HG03095 (cell line): ENCODE data around the gene TNRC6A.
"Not testable (repeated sequence)": the region's sequence is repeated elsewhere in the genome, so short reads cannot be mapped to it uniquely, and the experiment has no call there.

ENCODE experiments used
- ATAC-seq: cut with Tn5 transposase; IDR thresholded peaks from one replicate; pipeline ENCODE4 v1.9.1; 2021; ENCODE audit warnings: moderate library complexity; ENCODE audit not compliant: unreplicated experiment

TNRC6A gene

DNA sequence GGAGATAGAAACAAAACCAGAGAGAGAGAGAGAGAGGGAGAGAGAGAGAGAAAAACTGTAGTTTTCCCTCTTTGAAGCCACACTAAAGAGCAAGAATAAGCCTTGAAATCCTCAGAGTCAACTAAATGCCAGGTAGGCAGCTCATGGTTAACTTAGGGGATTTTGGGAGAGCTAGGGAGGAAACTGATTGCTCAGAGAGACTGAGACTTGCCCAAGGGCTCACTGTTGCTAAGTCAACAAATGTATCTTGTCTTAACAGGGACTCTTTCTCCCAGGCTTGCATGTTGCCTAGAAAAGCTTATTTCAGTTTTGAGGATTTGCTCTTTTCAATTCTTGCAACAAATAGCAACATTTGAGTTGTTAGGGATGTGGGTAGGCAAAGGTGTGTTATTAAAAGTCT lies 111.8 kb downstream of the TNRC6A start:
- no peak for ATAC-seq

DNA sequence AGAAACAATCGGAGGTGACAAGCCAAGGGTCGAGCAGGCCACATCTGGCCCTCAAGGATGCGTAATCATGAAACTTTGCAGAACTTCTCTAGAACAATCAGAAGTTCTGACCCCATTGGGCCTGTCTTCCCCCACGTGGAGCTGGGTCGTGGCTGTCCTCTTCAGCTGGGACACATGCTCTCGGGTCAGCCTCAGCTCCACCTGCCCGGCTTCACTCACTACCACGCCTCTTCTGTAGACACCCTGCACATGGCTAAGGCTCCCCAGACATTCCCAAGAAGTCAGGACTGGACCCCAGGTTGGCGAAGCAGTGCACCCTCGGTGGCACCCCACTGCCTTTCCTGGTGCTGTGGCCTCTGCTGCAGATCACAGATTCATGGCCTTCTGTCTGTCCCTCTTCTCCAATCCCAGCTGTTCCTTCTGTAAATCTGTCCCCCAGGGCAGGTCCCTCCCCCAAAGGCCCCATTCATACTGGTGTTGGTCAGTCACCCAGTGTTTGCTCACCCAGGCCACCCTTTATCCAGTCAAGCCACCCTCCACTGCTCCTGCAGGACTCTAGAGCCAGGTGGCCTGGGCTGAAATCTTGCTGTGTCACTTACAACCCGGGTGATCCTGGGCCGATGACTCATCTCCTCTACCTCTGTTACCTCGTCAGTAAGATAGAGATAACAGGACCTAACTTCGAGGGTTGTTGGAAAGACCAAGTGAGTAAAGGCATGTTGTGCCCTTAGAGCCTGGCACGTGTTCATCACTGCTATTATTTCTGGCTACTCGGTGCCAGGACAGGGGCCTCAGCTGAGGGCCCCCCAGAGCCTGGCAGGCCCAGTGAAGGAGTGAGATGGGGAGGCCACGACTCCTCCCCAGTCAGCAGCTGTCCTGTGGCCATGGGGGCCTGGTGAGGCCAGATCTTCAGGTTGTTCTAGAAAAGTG lies 114.9 kb downstream of the TNRC6A start:
- no peak for ATAC-seq

GRCh38 chr16:24845031-24845365 lies 115.5 kb downstream of the TNRC6A start:
- not testable (repeated sequence) for ATAC-seq

- no peak for ATAC-seq
These were observed 116.5 kb downstream of the TNRC6A start, which contains the start of gene SLC5A11 for GRCh38 chr16:24845726-24846547. Gene SLC5A11, plus strand, starts transcription at chr16:24845963. Its CDS starts 12,681 bp downstream, at chr16:24858644.

- no peak for ATAC-seq
These were observed 117.3 kb downstream of the TNRC6A start for GRCh38 chr16:24846548-24847357.

DNA sequence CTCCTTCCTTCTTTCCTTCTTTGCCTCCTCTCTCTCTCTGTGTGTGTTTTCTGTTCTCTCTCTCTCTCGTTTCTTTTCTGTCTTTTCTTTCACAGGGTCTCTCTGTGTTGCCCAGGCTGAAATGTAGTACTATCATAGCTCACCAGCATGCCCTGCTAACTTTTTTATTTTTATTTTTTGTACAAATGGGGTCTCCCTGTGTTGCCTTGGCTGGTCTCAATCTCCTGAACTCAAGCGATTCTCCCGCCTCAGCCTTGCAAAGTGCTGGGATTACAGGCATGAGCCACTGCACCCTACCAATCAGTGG lies 117.9 kb downstream of the TNRC6A start:
- no peak for ATAC-seq

DNA sequence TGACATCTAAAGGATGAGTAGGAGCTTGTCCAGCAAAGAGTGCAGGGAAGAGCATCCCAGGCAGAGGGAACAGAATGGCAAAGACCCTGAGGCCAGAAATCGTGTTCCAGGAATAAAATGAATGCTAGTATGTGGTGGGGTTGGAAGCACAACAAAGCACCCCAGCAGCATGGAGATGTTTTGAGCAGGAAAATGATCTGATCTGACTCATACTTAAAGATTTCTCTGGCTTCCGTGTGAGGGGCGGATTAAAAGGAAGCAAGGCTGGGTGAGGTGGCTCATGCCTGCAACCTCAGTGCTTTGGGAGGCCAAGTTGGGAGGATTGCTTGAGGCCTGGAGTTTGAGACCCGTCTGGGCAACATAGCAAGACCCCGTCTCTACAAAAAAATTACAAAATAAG lies 118.6 kb downstream of the TNRC6A start:
- no peak for ATAC-seq

- ATAC-seq, result no peak
These were observed 120.2 kb downstream of the TNRC6A start for GRCh38 chr16:24849641-24850040.

DNA sequence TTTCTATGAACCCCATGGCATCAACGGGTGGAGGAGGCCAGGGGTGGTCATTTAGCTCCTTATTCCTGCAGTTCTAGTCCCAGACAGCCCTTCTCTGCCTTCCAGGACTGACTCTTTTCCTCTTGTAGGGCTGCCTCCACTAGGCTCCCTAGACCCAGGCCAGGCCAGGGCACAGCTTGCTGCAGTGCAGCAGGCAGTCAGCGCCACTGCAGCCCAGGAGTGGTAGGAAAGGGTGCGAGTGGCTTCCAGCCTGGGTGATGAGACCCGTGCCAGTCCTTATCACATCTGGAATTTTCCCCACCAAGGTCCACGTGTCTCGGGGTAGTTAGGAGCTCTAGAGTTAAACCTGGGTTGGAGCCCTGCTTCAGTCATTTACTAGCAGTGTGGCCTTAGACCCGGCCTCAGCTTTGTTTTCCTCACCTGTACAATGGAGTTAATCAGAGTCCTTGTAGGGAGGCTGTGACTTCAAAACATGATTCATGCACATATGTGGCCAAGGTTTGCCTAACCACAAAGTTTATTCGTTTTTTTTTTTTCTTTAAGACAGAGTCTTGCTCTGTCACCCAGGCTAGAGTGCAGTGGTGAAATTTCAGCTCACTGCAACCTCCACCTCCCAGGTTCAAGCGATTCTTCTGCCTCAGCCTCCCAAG lies 121.0 kb downstream of the TNRC6A start:
- no peak for ATAC-seq

GRCh38 chr16:24851700-24852099 lies 122.2 kb downstream of the TNRC6A start:
- ATAC-seq, result no peak

- ATAC-seq, result no peak
These were observed 122.8 kb downstream of the TNRC6A start for GRCh38 chr16:24852281-24852721.

GRCh38 chr16:24853169-24853824 lies 123.8 kb downstream of the TNRC6A start:
- ATAC-seq, result no peak

- ATAC-seq, result no peak
These were observed 124.4 kb downstream of the TNRC6A start for GRCh38 chr16:24853830-24854229.

DNA sequence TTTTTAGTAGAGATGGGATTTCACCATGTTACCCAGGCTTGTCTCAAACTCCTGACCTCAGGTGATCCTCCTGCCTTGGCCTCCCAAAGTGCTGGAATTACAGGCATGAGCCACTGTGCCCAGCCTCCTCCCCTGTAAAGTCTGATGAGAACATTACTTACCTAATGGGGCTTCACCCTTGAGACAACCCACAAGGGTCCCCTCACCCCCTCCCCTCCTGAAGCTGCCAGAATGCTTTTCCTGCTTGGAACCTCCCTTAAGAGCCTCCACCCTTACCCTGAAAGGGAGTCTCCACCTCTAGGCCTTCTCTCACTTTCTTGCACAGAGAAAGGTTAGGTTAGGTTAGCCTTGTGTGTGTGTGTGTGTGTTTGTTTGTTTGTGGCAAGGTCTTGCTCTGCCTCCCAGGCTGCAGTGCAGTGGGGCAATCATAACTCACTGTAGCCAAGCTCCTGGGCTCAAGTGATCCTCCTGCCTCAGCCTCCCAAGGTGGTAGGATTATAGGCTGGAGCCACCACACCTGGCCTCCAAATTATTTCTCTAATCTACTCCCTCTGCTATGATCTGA lies 125.2 kb downstream of the TNRC6A start:
- ATAC-seq, result no peak

- ATAC-seq, result no peak
These were observed 126.2 kb downstream of the TNRC6A start for GRCh38 chr16:24855678-24856077.

DNA sequence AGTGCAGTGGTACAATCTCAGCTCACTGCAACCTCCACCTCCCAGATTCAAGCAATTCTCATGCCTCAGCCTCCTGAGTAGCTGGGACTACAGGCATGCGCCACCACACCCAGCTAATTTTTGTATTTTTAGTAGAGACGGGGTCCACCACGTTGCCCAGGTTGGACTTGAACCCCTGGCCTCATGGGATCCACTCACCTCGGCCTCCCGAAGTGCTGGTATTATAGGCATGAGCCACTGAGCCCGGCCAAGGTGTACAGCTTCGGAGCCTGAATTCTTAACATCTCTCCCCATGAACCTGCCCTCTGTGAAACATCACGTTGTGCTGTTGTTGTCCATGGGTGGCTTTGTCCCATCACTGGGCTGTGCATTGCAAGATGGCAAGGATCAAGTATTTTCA lies 127.4 kb downstream of the TNRC6A start:
- not testable (repeated sequence) for ATAC-seq

DNA sequence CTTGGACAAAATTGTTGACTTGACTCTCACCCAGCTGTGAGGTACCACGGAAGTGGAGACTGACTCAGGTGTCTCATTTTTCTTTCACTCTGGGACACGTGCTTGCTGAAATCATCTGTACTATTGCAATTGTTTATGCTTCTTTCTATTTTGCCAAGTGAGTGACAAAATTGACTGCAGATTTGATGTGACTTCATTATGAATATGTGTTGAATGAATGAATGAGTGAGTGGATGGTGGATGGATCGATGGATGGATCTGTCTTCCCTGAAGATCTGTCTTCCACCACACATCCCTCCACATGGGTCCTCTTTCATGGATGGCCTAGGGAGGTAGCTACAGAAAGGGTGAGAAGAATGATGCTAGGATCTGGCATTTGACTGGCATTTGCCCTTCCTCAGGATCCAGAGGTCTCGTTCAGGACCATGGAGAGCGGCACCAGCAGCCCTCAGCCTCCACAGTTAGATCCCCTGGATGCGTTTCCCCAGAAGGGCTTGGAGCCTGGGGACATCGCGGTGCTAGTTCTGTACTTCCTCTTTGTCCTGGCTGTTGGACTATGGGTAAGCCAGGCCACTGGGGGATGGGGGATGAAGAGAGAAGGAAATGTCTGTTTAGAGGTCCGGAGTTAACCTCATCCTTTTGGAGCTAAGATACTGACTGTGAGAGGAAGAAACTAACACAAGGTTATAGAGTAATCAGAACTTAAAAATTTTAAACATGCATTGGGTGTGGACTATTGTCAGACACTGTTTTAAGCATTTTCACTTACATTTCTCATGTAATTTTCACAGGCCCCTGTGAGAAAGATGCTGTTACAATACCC lies 129.0 kb downstream of the TNRC6A start:
- ATAC-seq, result no peak

- no peak for ATAC-seq
These were observed 132.0 kb downstream of the TNRC6A start for GRCh38 chr16:24861461-24861860.
